Fibroblast of the conjunctiva (primary cell): Measurements from ENCODE around the gene CD80.

Experiments
- DNase-seq: peaks from one replicate; pipeline ENCODE4 v3.0.0-alpha.2; 2010; ENCODE audit warnings: low read depth

CD80 gene

GRCh38 chr3:119547227-119547626, 12.2 kb downstream of the CD80 start:
- DNase-seq, result no peak

- no peak for DNase-seq
These were observed 16.3 kb downstream of the CD80 start for GRCh38 chr3:119543147-119543546.

GRCh38 chr3:119542168-119542767, 17.1 kb downstream of the CD80 start:
- DNase-seq, result no peak

- no peak for DNase-seq
These were observed 17.9 kb downstream of the CD80 start for GRCh38 chr3:119541547-119541946.

GRCh38 chr3:119538772-119539171, 20.6 kb downstream of the CD80 start:
- DNase-seq, result no peak

- DNase-seq, result no peak
These were observed 22.7 kb downstream of the CD80 start for GRCh38 chr3:119536757-119537156.

- DNase-seq, result no peak
These were observed 25.1 kb downstream of the CD80 start for GRCh38 chr3:119534296-119534695.

- no peak for DNase-seq
These were observed 28.3 kb downstream of the CD80 start for GRCh38 chr3:119531151-119531550.

- DNase-seq, result no peak
These were observed 29.0 kb downstream of the CD80 start for GRCh38 chr3:119530456-119530855.

GRCh38 chr3:119529883-119530282, 29.5 kb downstream of the CD80 start:
- no peak for DNase-seq

- no peak for DNase-seq
These were observed 31.7 kb downstream of the CD80 start for GRCh38 chr3:119527714-119528113.

- no peak for DNase-seq
These were observed 34.3 kb downstream of the CD80 start for GRCh38 chr3:119524931-119525662.

GRCh38 chr3:119518026-119518425, 41.4 kb downstream of the CD80 start:
- no peak for DNase-seq

GRCh38 chr3:119517112-119517511, 42.3 kb downstream of the CD80 start:
- no peak for DNase-seq

GRCh38 chr3:119514637-119515036, 44.8 kb downstream of the CD80 start:
- no peak for DNase-seq

- no peak for DNase-seq
These were observed 48.7 kb downstream of the CD80 start for GRCh38 chr3:119510690-119511089.

GRCh38 chr3:119508172-119508845, 51.1 kb downstream of the CD80 start:
- DNase-seq, result no peak

- DNase-seq, result no peak
These were observed 52.0 kb downstream of the CD80 start for GRCh38 chr3:119507404-119507803.

GRCh38 chr3:119506631-119507030, 52.8 kb downstream of the CD80 start:
- no peak for DNase-seq

GRCh38 chr3:119500901-119501300, 58.5 kb downstream of the CD80 start:
- DNase-seq, result no peak

- DNase-seq, result no peak
These were observed 59.1 kb downstream of the CD80 start for GRCh38 chr3:119500265-119500664.

GRCh38 chr3:119498186-119499011, 61.0 kb downstream of the CD80 start, which contains the start of gene TIMMDC1:
TSS of gene TIMMDC1 (plus strand) at chr3:119498547. CDS start at chr3:119498734, 187 bp downstream.
- peak; percentile 90 for DNase-seq
